Anterior cingulate cortex (tissue), 58 donors: ENCODE results near the gene HDGFL2.
A peak's percentile ranks its signal among the peaks of the same experiment; 100 is the strongest.

ENCODE experiments used
- DNase-seq, 58 donors: peaks; one replicate each; lab custom pipeline; 2025; lab: John Stamatoyannopoulos, UW

The HDGFL2 gene

GRCh38 chr19:4464815-4465581, 7.1 kb upstream of the HDGFL2 start:
- DNase-seq = no peak

DNA sequence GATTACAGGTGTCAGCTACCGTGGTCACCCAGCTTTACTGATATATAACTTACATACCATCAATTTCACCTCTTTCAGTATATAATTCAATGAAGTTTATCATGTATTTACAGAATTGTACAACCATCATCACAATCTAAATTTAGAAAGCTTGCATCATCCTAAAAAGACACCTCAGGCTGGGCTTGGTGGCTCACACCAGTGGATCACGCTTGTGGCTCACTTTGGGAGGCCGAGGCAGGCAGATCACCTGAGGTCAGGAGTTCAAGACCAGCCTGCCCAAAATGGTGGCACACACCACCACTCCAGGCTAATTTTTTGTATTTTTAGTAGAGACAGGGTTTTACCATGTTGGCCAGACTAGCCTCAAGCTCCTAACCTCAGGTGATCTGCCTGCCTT, 4.3 kb upstream of the HDGFL2 start:
- no peak for DNase-seq

DNA sequence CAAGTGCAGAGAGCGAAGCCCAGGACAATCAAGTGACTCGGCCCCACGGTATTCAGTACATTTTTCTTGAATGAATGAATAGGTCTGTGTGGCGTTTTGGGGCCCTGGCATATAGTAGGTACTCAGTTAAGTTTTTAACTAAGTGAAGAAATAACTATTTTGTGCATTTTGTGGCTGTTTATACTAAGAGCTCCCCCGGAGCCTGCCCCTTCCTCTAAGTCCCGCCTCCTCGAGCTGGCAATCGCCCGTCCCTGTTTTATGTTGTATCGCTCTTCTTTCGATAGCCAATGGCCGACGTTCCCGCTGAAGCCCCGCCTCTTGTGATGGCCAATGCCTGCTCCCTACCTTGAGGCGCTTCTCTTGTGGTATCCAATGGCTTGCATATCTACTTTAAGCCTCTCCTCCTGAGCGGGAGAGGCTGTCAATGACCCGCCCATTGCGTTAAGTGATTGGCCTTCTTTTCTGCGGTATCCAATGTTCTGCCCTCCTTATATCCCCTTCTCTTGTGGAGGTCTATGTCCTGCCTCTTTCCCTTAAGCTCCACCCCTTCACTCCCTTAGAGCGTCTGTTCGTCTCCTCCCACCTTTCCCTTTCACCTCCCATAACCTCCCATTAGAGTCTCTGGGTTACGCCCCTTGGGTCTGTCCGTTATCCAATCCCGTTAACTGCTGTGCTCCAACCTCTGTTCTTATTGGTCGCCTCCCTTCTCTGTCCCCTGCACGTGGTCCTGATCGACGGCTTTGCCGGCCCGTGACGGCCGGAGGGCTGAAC, 509 bp upstream of the HDGFL2 start:
- DNase-seq = peak; percentile 84 to 100 (median 99)

- no peak for DNase-seq
These were observed 1.1 kb downstream of the HDGFL2 start for GRCh38 chr19:4473011-4473762.

- DNase-seq = peak in 1 of 58 donors; percentile 22
These were observed 1.8 kb downstream of the HDGFL2 start for GRCh38 chr19:4473763-4474513.

DNA sequence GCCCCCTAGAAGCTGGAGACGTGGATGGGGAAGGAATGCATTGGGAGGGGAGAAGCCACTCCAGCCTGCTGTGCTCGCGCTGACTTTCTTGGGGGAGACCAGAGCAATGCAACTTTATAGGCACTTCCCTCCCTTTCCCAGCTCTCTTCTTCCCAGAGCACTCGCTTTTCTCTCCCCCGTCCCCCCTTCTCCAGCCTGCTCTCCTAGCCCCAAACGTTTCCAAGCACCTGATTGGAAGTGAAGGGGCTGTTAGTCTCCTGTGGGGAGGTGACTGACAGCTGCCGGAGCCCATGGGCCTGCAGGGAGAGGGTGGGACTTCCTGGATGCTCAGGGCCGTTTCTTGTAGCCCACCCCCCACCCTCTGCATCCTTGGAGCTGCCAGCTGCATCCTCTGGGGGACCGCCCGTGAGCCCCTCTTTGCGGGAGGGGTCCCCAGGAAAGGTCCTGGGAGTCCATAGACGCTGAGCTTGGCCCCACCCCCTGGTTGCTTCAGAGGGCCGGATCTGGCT, 2.5 kb downstream of the HDGFL2 start:
- peak in 53 of 58 donors; percentile 9 to 82 (median 51) for DNase-seq

DNA sequence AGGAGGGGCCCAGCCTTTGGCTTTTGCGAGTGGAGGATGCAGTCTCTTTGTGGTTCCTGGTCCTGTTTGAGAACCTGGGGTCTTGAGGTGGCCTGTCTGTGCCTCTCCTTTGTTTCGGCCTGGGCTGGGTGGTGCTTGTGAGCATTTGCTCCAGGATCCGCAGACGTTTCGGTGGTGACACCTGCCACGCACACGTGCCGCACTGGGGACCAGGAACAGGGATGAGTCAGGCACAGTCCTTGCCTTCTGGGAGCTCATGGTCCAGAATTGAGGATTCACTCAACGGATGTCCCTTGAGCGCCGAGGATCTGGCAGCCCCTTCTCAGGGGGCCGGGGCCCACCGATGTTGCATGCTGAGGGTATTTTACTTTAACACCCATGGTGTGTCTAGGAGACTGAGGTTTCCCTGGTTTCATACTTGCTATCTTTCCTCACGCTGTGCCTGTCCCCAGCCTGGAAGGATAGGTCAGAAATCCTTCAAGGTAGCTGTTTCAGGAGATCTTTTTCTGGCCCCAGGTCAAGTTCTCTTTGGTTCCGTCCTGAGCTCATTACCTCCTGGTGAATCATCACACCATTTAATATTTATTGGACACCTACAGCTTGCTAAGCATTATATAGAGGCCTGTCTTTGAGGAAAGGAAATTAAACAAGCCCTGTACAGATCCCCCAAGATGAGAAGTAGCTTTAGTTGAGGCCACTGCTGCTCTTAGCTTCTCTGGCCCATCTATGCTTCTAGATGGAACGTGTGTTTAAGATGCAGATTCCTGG, 5.1 kb downstream of the HDGFL2 start:
- DNase-seq = peak in 5 of 58 donors; percentile 3 to 48 (median 15)

GRCh38 chr19:4482721-4483364, 10.7 kb downstream of the HDGFL2 start:
- no peak for DNase-seq

- no peak for DNase-seq
These were observed 11.3 kb downstream of the HDGFL2 start for GRCh38 chr19:4483385-4483784.

- DNase-seq = no peak
These were observed 15.5 kb downstream of the HDGFL2 start for GRCh38 chr19:4487572-4487971.

DNA sequence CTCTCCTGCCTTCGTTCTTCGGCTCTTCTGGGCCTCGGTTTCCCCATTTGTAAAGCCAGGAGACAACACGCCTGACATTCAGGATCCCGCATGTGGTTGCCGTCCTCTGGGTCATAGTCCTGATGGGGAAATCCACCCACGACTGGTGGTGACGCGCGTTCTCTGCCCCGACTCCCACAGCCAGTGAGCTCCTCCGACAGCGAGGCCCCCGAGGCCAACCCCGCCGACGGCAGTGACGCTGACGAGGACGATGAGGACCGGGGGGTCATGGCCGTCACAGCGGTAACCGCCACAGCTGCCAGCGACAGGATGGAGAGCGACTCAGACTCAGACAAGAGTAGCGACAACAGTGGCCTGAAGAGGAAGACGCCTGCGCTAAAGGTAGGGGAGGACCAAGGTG, 16.4 kb downstream of the HDGFL2 start:
- DNase-seq = no peak

DNA sequence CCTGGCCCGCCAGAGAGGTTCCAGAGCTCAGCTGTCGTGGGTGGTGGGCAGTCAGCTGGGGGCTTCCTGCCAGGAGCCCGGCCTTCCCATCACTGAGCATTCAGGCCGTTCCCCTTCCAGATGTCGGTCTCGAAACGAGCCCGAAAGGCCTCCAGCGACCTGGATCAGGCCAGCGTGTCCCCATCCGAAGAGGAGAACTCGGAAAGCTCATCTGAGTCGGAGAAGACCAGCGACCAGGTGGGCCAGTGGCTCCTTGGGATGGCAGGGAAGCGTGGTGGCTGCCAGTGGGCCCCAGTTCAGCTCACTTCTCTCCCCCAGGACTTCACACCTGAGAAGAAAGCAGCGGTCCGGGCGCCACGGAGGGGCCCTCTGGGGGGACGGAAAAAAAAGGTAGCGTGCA, 19.3 kb downstream of the HDGFL2 start:
- no peak for DNase-seq

DNA sequence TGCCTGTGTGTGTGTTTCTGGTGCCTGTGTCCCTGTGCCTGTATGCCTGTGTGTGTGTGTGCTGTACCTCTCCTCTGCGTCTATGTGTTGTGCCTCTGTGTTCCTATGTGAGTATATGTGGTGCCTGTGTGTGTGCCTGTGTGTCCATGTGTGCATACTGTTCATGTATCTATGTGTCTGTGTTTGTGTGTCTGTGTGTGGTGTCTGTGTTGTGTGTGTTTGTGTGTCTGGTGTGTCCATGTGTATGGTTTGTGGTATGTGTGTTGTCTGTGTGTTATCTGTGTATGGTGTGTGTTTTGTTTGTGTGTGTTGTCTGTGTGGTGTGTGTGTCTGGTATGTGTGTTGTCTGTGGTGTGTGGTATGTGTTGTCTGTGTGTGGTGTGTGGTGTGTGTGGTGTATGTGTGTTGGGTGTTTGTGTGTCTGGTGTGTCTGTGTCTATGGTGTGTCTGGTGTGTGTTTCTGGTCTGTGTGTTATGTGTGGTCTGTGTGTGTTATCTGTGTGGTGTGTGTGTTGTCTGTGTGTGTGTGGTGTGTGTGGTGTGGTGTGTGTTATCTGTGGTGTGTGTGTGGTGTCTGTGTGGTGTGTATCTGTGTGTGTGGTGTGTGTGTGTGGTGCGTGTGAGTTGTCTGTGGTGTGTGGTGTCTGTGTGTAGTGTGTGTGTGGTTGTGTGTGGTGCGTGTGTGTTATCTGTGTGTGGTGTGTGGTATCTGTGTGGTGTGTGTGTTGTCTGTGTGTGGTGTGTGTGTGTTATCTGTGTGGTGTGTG, 20.4 kb downstream of the HDGFL2 start:
- no peak for DNase-seq

DNA sequence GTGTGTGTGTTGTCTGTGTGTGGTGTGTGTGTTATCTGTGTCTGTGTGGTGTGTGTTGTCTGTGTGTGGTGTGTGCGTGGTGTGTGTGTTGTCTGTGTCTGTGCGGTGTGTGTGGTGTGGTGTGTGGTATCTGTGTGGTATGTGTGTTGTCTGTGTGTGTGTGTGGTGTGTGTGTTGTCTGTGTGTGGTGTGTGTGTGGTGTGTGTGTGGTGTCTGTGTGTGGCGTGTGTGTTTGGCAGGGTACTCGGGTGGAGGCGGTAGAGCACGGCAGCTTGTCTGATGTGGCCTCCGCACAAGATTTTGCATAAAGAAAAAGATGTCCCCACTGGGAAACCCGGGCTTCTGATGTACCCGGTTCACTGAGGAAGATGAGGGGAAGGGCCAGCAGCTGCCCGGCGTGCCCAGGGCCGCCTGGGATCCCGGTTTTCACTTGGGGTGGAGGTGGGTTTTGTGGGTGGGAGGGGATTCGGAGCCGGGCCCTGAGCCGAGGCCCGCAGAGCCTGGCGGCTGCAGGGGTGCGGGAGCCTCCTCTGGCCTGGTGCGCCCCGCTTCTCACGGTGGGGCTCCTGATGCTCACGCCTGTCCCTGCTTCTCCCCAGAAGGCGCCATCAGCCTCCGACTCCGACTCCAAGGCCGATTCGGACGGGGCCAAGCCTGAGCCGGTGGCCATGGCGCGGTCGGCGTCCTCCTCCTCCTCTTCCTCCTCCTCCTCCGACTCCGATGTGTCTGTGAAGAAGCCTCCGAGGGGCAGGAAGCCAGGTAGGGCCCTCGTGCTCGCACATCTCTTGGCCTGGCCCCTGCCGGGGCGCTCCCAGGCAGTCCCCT, 21.2 kb downstream of the HDGFL2 start:
- DNase-seq = peak in 13 of 58 donors; percentile 7 to 46 (median 17)

DNA sequence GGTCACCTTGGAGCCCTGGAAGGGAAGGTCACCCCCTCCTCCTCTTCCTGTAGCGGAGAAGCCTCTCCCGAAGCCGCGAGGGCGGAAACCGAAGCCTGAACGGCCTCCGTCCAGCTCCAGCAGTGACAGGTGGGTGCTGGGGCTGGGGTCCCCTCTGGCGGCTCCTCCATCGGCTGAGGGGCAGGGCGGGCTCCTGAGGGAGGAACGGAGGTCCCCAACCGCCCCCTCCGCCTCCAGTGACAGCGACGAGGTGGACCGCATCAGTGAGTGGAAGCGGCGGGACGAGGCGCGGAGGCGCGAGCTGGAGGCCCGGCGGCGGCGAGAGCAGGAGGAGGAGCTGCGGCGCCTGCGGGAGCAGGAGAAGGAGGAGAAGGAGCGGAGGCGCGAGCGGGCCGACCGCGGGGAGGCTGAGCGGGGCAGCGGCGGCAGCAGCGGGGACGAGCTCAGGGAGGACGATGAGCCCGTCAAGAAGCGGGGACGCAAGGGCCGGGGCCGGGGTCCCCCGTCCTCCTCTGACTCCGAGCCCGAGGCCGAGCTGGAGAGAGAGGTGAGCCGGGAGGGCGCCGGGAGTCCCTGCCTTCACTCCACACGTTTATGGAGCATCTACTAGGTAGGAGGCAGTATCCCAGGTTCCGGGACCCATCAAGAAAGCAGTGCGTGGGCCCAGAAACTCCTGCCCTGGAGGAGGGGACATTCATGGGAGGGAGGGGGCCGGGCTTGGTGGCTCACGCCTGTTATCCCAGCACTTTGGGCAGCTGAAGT, 22.0 kb downstream of the HDGFL2 start:
- no peak for DNase-seq

DNA sequence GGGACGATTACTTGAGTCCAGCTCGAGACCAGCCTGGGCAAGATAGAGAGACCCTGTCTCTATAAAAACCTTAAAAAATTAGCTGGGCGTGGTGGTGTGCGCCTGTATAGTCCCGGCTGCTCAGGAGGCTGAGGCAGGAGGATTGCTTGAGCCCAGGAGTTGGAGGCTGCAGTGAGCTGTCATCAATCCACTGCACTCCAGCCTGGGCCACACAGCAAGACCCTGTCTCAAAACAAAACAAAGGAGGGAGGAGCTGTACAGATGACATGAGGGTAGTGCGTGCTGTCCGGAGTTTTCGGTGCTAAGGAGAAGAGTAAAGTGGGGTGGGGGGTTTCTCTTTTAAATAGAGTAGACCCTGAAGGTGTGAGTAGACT, 22.6 kb downstream of the HDGFL2 start:
- no peak for DNase-seq
